K562 (cell line): ENCODE results near the gene VENTX. TPM values are rescaled to one million over a fixed set of nuclear protein-coding genes. Genes with fewer than 3 reads are reported as not detected.

Source experiments
- ATAC-seq: fragments of 200-7000 bp; cut with Tn5 transposase; 3 replicates; pipeline ENCODE4 v1.9.1; 2020; ENCODE audit warnings: moderate library complexity
- BruUV-seq: library from RNA; stranded (reverse); fragments of 400-500 nt; replicated peaks from 2 replicates; lab custom pipeline; 2021; lab: Mats Ljungman, UMichigan
- CTCF ChIA-PET: fragments of 300-600 bp; formaldehyde crosslinking; extraction: SDS; loops from one replicate; lab custom pipeline; 2021; ENCODE audit warnings: low intra/inter-chr PET ratio; lab: Yijun Ruan, JAX
- POLR2A ChIA-PET: fragments of 300-600, 350-650 bp; sonication (Branson Sonifier 250); formaldehyde crosslinking; extraction: SDS; loops from one replicate; lab custom pipeline; 2021; ENCODE audit warnings: antibody characterized with exemption, inconsistent platforms; lab: Yijun Ruan, JAX
- DNase-seq, 4 experiments: peaks; one replicate each; pipeline versions ENCODE4 v3.0.0 to v3.0.0-alpha.2; 2011 to 2018; ENCODE audit warnings: low spot score in 3 of 4, mixed read lengths in 3 of 4; ENCODE audit errors: extremely low read depth in 1 of 4
- FAIRE-seq: peaks from 2 replicates; lab custom pipeline; 2011; peaks lifted over from hg19 to GRCh38; lab: Jason Lieb, UNC
- H2AFZ ChIP-seq: 2 replicates; pipeline ENCODE4 v1.6.0; 2011; ENCODE audit warnings: low read depth, low read length, control low read depth, inconsistent platforms
- H3K27ac ChIP-seq: fragments of 200-600 bp; 3 replicates; pipeline ENCODE4 v1.8.0; 2011; ENCODE audit warnings: low read depth, mild to moderate bottlenecking, control low read depth, inconsistent platforms, low read length, moderate library complexity, mixed read lengths; ENCODE audit errors: extremely low read depth
- H3K27me3 ChIP-seq, 2 experiments: fragments of 300-600 bp in 1 of 2; 2 replicates in 1 of 2; 3 replicates in 1 of 2; pipeline versions ENCODE4 v1.6.0 to v1.8.0; 2011; ENCODE audit warnings: inconsistent platforms in 2 of 2, low read length in 2 of 2, mild to moderate bottlenecking in 1 of 2, mixed read lengths in 1 of 2, moderate library complexity in 1 of 2; ENCODE audit not compliant: control insufficient read depth in 2 of 2, insufficient read depth in 2 of 2
- H3K36me3 ChIP-seq: fragments of 300-600 bp; 3 replicates; pipeline ENCODE4 v1.8.0; 2011; ENCODE audit warnings: mild to moderate bottlenecking, low read length, inconsistent platforms; ENCODE audit not compliant: control insufficient read depth, insufficient read depth
- H3K4me1 ChIP-seq, 2 experiments: fragments of 200-600 bp in 1 of 2; replicated peaks in 1 of 2; 2 replicates in 1 of 2; 3 replicates in 1 of 2; pipeline versions ENCODE4 v1.5.1 to v1.8.0; 2011; ENCODE audit warnings: inconsistent platforms in 2 of 2, low read length in 2 of 2, mild to moderate bottlenecking in 1 of 2, mixed read lengths in 1 of 2, moderate library complexity in 1 of 2; ENCODE audit not compliant: control insufficient read depth in 2 of 2, insufficient read depth in 2 of 2
- H3K4me2 ChIP-seq: 2 replicates; pipeline ENCODE4 v1.6.1; 2011; ENCODE audit warnings: low read length, control low read depth, inconsistent platforms, mixed read lengths; ENCODE audit not compliant: insufficient read depth
- H3K4me3 ChIP-seq: fragments of 200-600 bp; sonication (generic), shearing (Covaris generic); 2 replicates; pipeline ENCODE4 v1.5.1; 2016; ENCODE audit warnings: control low read depth, inconsistent platforms
- H3K79me2 ChIP-seq: fragments of 200-600 bp; 3 replicates; pipeline ENCODE4 v1.8.0; 2011; ENCODE audit warnings: low read length, inconsistent platforms; ENCODE audit not compliant: control insufficient read depth, insufficient read depth
- H3K9ac ChIP-seq, 2 experiments: 2 replicates each; pipeline versions ENCODE4 v1.6.0 to v1.6.1; 2011; ENCODE audit warnings: low read depth in 2 of 2, low read length in 2 of 2, control low read depth in 1 of 2, inconsistent platforms in 1 of 2, mild to moderate bottlenecking in 1 of 2, mixed read lengths in 1 of 2; ENCODE audit not compliant: insufficient read depth in 1 of 2
- H3K9me1 ChIP-seq: one replicate; pipeline ENCODE4 v1.6.0; 2011; ENCODE audit warnings: inconsistent platforms, mild to moderate bottlenecking, low read length, moderate library complexity; ENCODE audit not compliant: control insufficient read depth, insufficient read depth
- H3K9me3 ChIP-seq: replicated peaks from 2 replicates; pipeline ENCODE4 v1.5.1; 2011; ENCODE audit warnings: low read depth, low read length, inconsistent platforms; ENCODE audit not compliant: control insufficient read depth, insufficient read depth
- H4K20me1 ChIP-seq: replicated peaks from 2 replicates; pipeline ENCODE4 v1.6.1; 2011; ENCODE audit warnings: low read length, inconsistent platforms, mixed read lengths; ENCODE audit not compliant: control insufficient read depth, insufficient read depth
- ARID4B ChIP-seq: sonication (generic); formaldehyde crosslinking; IDR thresholded peaks from 2 replicates; pipeline ENCODE4 v1.8.0; 2022; ENCODE audit warnings: mild to moderate bottlenecking, missing genetic modification reagents
- ATF7 ChIP-seq: fragments of 450-650 bp; IDR thresholded peaks from 2 replicates; pipeline ENCODE4 v1.7.1; 2014; ENCODE audit warnings: mild to moderate bottlenecking, moderate library complexity
- BHLHE40 ChIP-seq: IDR thresholded peaks from 2 replicates; pipeline ENCODE4 v1.6.1; 2011; ENCODE audit warnings: low read length, improper control_type of control experiment
- HNRNPLL ChIP-seq: fragments of 200-400 bp; formaldehyde crosslinking; IDR thresholded peaks from 2 replicates; pipeline ENCODE4 v1.6.1; 2017; ENCODE audit warnings: low read length, low read depth, mild to moderate bottlenecking; ENCODE audit not compliant: poor library complexity, severe bottlenecking
- MEF2A ChIP-seq: IDR thresholded peaks from 2 replicates; pipeline ENCODE4 v1.6.1; 2011; ENCODE audit warnings: low read depth, mild to moderate bottlenecking, low read length, moderate library complexity; ENCODE audit not compliant: control insufficient read depth
- MEF2D ChIP-seq: conservative IDR thresholded peaks from 2 replicates; pipeline ENCODE4 v1.6.1; 2016; ENCODE audit warnings: low read depth, missing genetic modification characterization, missing compliant biosample characterization
- NFATC3 ChIP-seq: fragments of 450-650 bp; IDR thresholded peaks from 2 replicates; pipeline ENCODE4 v1.6.1; 2017; ENCODE audit warnings: mild to moderate bottlenecking
- NUFIP1 ChIP-seq: fragments of 450-650 bp; IDR thresholded peaks from 2 replicates; pipeline ENCODE4 v1.6.1; 2018; ENCODE audit not compliant: partially characterized antibody
- PML ChIP-seq: IDR thresholded peaks from 2 replicates; pipeline ENCODE4 v1.6.1; 2012; ENCODE audit warnings: low read length, inconsistent platforms
- THAP12 ChIP-seq: fragments of 250-450 bp; sonication (Bioruptor Pico); IDR thresholded peaks from 2 replicates; pipeline ENCODE4 v1.9.0; 2021; ENCODE audit warnings: mild to moderate bottlenecking, inconsistent platforms
- ZNF347 ChIP-seq: fragments of 450-650 bp; formaldehyde crosslinking; IDR thresholded peaks from 2 replicates; pipeline ENCODE4 v1.4.0; 2020; ENCODE audit warnings: low read depth, mild to moderate bottlenecking, moderate library complexity
- ZNF408 ChIP-seq: fragments of 250-450 bp; sonication (Bioruptor Pico); IDR thresholded peaks from 2 replicates; pipeline ENCODE4 v1.4.0; 2020; ENCODE audit warnings: low read depth, mild to moderate bottlenecking, moderate library complexity
- ZNF41 ChIP-seq: fragments of 250-450 bp; sonication (Bioruptor Pico); conservative IDR thresholded peaks from 2 replicates; pipeline ENCODE4 v1.4.0; 2020; ENCODE audit warnings: mild to moderate bottlenecking
- ZNF785 ChIP-seq: fragments of 250-450 bp; sonication (Bioruptor Pico); IDR thresholded peaks from 2 replicates; pipeline ENCODE4 v1.4.0; 2020; ENCODE audit warnings: mild to moderate bottlenecking
- WGBS: fragments of 100-300 bp; shearing (Covaris generic); methylation state at CpG from one replicate; pipeline ENCODE4 v1.1.6; 2016; ENCODE audit warnings: low coverage, mixed read lengths; ENCODE audit not compliant: insufficient coverage; ENCODE audit errors: missing lambda C conversion rate; 5-methylcytosine and 5-hydroxymethylcytosine counted together
- in situ Hi-C: fragments of 300-500 bp; cut with MboI; formaldehyde crosslinking; loops from 4 replicates; pipeline ENCODE4 v1.15.0; 2018; ENCODE audit warnings: inconsistent platforms, mixed read lengths
- intact Hi-C: fragments of 100-400 bp; cut with micrococcal nuclease; formaldehyde crosslinking; loops from 2 replicates; pipeline ENCODE4 v1.14.2; 2022
- polyA plus RNA-seq, 8 experiments: library from polyadenylated mRNA; depleted of rRNA in 4 of 8; stranded (reverse) in 5 of 8; unstranded in 3 of 8; fragments of >200 nt; fragmentation: Nextera tagmentation in 2 of 8; fragmentation: Illumina TruSeq in 1 of 8; extraction: Ambion mirVana in 2 of 8; extraction: Trizol in 1 of 8; gene quantifications; 2 replicates each; pipeline versions ENCODE4 v1.2.1 to v1.2.3, GENCODE V29; 2011 to 2014; ENCODE audit warnings: inconsistent platforms in 1 of 8, missing spikeins in 1 of 8
- total RNA-seq, 7 experiments: library from RNA; depleted of rRNA in 6 of 7; stranded (reverse); fragments of >200 nt in 6 of 7; fragmentation: Illumina TruSeq in 2 of 7; extraction: Trizol in 2 of 7; gene quantifications; 2 replicates each; pipeline versions ENCODE4 v1.2.1 to v1.2.3, GENCODE V29; 2011 to 2021; ENCODE audit warnings: low replicate concordance in 1 of 7

Gene VENTX
- total and polyA plus RNA-seq, 9 of the 15 experiments (the other 6 are each of a cell fraction or from before 2014, with no cell fraction given) = 0.07 to 0.70 (median 0.20) TPM; not detected in 1

- TF ChIP-seq THAP12 (CRISPR knock-in tag) (no peak), BHLHE40 (peak; percentile 61), ZNF347 (CRISPR knock-in tag) (no peak), PML (no peak), HNRNPLL (no peak)
Observed at GRCh38 chr10:133211959-133212852, 25.4 kb upstream of the VENTX start (continued).

- Histone ChIP-seq H2AFZ (no peak overlapping the region), H3K9me1 (no peaks in the 10 kb centered on the region), H3K27ac (no peak overlapping the region), H3K4me2 (no peak overlapping the region), H4K20me1 (no peaks in the 10 kb centered on the region), H3K27me3 (peaks cover 5 to 41% of the 10 kb centered on the region in 2 experiments; a peak in 4 of 5 replicates), H3K4me1 (peaks cover 0 to 47% of the 10 kb centered on the region in 2 experiments; a peak in 2 of 5 replicates), H3K79me2 (no peaks in the 10 kb centered on the region), H3K4me3 (no peak overlapping the region), H3K9me3 (no peaks in the 10 kb centered on the region; the same call in 1 of the 2 replicates), H3K36me3 (no peaks in the 10 kb centered on the region), H3K9ac (no peak overlapping the region)
- WGBS = 5% methylated on average over 8 of the region's 20 CpGs
- BruUV-seq = no TSS peak
- no peak for FAIRE-seq
- intact Hi-C loops = no loop called here
- in situ Hi-C loops = no loop called here
- ATAC-seq = no peak
- POLR2A ChIA-PET = no interaction called here
- no peak for DNase-seq
- CTCF ChIA-PET = no interaction called here
- TF ChIP-seq MEF2A = no peak
- TF ChIP-seq NUFIP1 = no peak
- TF ChIP-seq NFATC3 = no peak
- no peak for TF ChIP-seq ZNF785 (CRISPR knock-in tag)
- no peak for TF ChIP-seq ATF7
- TF ChIP-seq ARID4B = no peak
- no peak for TF ChIP-seq ZNF408 (CRISPR knock-in tag)
- TF ChIP-seq MEF2D (tag) = no peak
- TF ChIP-seq ZNF41 (CRISPR knock-in tag) = no peak
Observed at GRCh38 chr10:133212853-133213494, 24.7 kb upstream of the VENTX start.
